ENCODE data around the gene AIFM3.

The AIFM3 gene

GRCh38 chr22:21009638-21010425, 42.8 kb downstream of the AIFM3 start:
- DNase-seq, result no peak

DNA sequence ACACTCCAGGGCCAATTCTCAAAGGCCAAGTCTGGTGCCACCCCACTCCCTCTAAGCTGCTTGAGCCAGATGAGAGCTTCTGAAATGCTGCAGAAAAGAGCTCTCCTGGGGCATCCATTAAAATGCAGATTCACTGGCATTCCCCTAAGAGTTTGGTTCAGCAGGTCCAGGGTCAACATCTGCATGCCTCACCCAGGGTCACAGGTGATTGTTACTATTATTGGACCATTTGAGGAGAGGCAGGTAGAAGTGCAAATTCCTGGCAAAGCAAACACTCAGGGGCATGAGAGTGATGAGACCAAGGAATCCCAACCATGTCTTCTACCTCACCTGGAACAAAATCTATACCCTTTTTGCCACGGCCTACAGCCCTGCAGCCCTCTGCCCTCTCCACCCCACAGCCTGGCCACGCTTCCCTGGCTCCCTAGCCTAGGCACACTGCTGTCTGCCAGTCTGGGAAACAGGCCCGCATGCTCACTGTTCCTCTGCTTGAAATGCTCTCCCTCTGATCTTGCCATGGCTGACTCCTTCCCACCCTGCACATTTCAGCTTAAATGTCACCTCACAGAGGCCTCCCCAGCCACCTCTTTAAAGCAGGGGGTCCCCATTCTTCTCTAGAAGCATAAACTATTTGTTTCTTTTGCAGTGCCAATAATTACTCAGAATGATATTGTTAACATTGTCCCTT, 43.5 kb downstream of the AIFM3 start:
- no peak for DNase-seq

DNA sequence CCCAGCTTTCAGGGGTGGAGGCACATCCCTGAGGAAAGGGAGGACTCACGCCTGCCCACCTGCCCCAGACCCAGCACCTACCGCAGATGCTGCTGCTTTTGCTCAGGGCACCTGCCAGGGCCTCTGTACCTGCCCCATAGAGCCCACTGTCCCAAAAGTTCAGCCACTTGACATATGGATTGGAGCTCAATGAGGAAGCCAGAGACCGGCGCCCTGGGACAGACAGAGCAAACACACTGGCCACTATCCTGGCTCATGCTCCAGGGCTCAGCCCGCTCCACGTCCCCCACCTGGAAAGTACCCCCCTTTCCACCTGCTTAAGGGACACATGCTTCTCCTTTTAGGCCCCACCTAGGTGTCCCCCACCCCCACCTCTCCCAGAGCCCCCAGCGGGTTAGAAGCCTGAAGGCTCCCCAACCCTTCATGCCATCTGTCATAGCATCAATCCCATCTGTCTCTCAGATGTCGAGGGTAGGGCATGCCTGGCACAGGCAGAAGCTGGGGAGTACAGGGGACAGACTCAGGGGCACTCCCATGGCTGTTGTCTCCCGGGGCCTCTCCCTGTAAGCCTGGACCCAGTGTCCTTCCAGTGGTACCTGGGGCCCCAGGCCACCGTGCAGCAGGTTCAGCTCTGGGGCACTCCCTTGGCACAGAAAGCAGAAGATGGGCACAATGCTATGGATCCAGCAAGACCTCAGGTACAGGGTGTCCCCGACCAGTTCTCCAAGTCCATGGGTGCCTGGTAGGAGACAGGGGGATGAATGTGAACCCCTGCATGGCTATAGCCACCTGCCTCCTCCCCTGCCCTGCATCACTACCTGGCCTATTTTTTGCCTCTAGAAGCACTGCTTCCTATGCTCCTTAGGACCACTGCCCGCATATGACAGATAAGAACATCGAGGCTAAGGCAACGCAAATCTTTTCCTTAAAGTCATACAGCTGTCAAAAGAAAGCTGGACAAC, 45.7 kb downstream of the AIFM3 start:
- DNase-seq, result no peak

GRCh38 chr22:21013657-21014201, 46.7 kb downstream of the AIFM3 start:
- DNase-seq, result no peak

DNA sequence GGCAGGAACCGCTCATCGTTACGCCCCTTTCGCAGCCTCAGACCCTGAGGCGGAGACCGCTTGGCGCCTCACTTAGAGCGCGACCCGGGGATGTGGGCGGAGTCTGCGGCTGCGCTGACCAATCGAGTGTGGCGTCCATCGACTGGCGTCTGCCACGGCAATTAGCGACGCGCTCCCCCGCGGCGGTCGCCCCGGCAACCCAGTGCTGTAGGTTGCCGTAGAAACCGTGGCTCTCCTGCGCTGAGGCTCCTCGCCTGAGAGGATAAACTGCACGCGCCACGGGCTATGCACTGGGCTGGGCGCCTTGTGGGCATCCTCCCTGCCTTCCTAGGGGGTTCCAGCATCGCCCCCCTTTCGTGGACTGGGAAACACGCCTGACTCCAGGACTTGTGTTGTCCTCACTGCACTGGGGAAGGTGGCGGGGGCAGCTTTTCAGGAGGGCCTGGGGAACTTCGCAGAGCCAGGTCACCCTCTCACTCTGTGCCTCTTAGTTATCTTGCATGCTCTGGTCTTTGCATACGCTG, 47.2 kb downstream of the AIFM3 start:
- DNase-seq, result peak; percentile 87

DNA sequence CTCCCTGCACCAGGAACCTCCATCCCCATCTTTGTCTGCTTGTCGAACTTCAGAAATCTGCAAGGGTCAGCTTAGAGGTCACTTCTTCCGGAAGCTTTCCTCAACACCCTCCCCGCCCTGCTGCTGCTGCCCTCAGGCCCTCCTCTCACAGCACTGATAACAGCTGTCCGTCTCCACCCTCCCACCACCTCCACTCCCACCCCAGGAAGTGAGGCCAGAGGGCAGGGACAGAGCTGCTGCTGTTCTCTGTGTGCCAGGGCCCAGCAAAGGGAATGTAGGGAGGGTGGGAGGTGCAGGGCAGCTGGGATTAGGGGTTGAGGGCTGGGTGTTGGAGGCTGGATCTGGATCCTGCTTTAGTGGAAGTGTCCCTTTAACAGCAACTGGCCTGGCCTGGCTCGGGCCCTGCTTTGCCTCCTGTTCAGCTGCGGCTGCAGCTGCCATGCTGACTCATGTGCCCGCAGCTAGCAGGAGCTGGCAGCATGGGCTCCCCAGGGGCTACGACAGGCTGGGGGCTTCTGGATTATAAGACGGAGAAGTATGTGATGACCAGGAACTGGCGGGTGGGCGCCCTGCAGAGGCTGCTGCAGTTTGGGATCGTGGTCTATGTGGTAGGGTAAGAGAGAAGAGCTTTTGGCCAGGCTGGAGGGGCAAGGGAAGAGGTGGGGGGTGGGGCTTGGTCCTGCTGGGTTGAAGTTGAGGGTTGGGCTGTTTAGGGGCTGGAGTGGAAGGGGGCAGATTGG, 47.8 kb downstream of the AIFM3 start, which contains the start of gene P2RX6:
P2RX6 (plus strand) TSS at position 440 of the 740 bp plus-strand sequence; CDS start at position 450, 10 bp downstream.
- no peak for DNase-seq

GRCh38 chr22:21015466-21016006, 48.5 kb downstream of the AIFM3 start:
- no peak for DNase-seq

DNA sequence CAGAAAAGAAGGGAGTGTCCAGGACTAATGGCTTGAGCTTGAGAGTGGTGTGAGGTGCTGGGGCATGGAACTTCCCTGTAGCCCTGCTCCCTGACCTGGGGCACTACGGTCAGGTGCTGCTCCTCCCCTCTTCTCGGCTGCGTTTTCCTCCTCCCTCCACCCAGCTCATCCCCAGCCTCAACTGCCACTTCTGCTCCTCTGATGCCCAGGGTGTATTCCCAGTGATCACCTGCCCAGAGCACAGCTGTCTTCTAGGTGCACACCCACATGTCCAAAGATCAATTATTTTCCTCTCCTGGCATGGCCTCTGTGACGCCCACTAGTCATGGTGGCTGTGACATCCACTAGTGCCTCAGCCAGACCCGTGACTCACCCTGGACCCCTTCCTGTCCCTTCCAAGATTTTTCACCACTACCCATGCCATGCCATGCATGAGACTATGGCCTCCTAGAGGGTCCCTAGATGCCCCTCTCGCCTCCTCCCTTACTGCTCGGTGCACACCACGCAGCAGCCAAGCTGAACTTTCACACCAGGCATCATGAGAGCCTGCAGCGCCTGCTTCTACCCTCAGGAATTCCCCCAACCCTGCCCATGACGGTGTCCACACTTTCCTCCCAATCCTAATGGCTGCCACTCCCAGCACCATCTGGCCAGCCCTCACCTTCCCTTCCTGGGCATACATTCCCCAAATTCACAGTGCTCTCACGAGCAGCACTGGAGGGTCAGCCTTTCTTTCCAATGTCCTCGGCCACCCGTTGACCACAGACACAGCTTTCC, 49.8 kb downstream of the AIFM3 start:
- no peak for DNase-seq

- no peak for DNase-seq
Observed at GRCh38 chr22:21018314-21018713, 51.3 kb downstream of the AIFM3 start.

- DNase-seq, result no peak
Observed at GRCh38 chr22:21020802-21021429, 53.9 kb downstream of the AIFM3 start.

DNA sequence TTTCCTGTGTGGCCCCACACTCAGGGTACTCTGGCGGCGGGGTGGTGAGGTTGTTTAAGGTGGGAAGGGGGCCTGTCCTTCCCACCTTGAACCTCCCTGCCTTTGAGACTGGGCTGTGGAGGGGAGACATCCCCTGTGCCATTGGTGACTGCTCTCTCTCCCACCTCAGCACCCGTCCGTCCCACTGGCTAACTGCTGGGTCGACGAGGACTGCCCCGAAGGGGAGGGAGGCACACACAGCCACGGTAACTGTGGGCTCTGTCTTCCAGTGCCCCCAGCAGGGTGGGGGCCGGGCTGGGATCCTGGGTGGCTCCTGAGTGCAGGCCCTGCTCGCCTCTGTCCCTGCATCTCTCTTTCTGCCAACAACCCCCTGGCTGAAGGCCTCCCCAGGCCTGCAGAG, 55.5 kb downstream of the AIFM3 start:
- DNase-seq, result no peak

GRCh38 chr22:21022955-21023614, 56.0 kb downstream of the AIFM3 start:
- DNase-seq, result no peak

DNA sequence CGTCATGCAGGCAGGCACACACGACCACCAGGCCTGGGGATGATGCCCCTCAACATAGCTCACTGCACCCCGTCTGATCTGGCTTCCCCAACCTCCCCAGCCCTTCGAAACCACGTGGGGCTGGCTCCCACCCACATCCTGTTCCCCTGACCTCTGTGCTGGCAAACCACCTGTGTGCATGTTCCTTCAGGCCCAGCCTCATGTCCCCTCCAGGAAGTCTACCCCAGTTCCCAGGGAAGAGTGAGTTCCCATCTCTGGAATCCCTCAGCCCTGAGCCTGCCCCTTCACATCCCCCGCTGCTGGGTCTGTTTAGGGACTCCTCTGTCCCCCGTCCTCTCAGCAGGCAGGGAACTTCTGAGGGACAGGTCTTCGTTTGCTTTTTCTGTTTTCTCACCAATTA, 58.2 kb downstream of the AIFM3 start:
- no peak for DNase-seq

GRCh38 chr22:21025763-21026755, 59.0 kb downstream of the AIFM3 start:
- no peak for DNase-seq

- DNase-seq, result no peak
Observed at GRCh38 chr22:21026783-21027692, 60.0 kb downstream of the AIFM3 start.

- DNase-seq, result no peak
Observed at GRCh38 chr22:21028277-21029251, 61.5 kb downstream of the AIFM3 start.
